Kidney glomerular epithelial cell (primary cell): Measurements from ENCODE around the gene HOXD3.

Source experiments
- DNase-seq: peaks from one replicate; lab custom pipeline; 2025; lab: John Stamatoyannopoulos, UW

The HOXD3 gene

DNA sequence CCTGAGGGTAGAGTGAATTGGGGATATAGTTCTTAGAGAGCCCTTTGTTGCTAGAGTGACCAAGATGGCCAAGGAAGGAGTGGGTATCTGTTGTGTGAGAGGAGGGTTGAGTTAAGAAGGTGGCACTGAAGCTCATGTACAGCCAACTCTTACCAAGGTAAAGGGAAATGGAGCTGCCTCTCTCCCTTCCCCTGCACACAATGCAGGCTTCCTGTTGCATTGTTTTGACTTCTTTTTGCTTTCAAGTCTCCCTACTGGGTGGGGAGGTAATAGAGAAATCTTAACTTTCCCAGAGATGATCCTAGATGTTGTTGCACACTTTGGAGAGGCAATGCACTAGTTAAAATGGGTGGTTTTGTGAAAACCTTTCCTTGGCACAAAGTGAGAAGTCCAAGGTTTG lies 55.2 kb downstream of the HOXD3 start:
- no peak for DNase-seq

DNA sequence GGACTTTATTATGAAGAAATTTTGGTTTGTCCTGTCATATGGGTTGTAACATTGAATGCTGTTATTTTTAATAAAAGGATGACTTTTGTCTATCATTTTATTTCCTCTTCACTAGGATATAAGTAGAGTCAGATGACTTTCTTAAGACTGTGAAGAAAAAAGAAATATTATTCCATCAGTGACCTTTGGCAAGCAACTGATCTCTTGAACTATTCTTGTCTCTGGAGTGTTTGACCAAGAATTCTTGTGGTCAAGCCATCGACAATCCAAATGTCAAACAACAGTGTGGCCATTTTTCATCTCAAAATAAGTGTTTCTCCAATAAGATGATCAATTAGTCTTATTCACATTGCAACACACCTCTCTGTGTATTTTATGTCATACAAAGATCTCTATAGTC lies 56.3 kb downstream of the HOXD3 start:
- DNase-seq = no peak
